Activated CD4-positive, alpha-beta T cell treated with anti-CD3 and anti-CD28 coated beads, Interleukin-2, amount 10 ng/mL, durations not matched to agents 24 days and 14 days (primary cell): ENCODE data around the gene COX5B. TPM values are rescaled to one million over a fixed set of nuclear protein-coding genes. Genes with fewer than 3 reads are reported as not detected.
A peak's percentile ranks its signal among the peaks of the same experiment; 100 is the strongest.

Source experiments
- DNase-seq: peaks from one replicate; pipeline ENCODE4 v3.0.0; 2022
- H3K27ac Mint-ChIP-seq: one replicate; pipeline ENCODE4 v1.8.0; 2022; ENCODE audit warnings: mild to moderate bottlenecking, mixed read lengths
- H3K27me3 Mint-ChIP-seq: one replicate; pipeline ENCODE4 v1.8.0; 2022; ENCODE audit warnings: mixed read lengths
- H3K36me3 Mint-ChIP-seq: one replicate; pipeline ENCODE4 v1.8.0; 2022; ENCODE audit warnings: low read depth, mild to moderate bottlenecking, mixed read lengths
- H3K4me1 Mint-ChIP-seq: one replicate; pipeline ENCODE4 v1.8.0; 2021; ENCODE audit warnings: mixed read lengths
- H3K4me3 Mint-ChIP-seq: one replicate; pipeline ENCODE4 v1.8.0; 2022; ENCODE audit warnings: mild to moderate bottlenecking, moderate library complexity, mixed read lengths
- H3K9me3 Mint-ChIP-seq: one replicate; pipeline ENCODE4 v1.8.0; 2021; ENCODE audit warnings: mixed read lengths
- intact Hi-C: fragments of 100-400 bp; cut with micrococcal nuclease; formaldehyde crosslinking; loops from one replicate; pipeline ENCODE4 v1.15.1; 2023
- total RNA-seq: library from RNA; stranded (reverse); gene quantifications from 2 replicates; pipeline ENCODE4 v1.2.3, GENCODE V29; 2022

The COX5B gene
- total RNA-seq, 1 donor from 2014 or later, result 227 TPM

DNA sequence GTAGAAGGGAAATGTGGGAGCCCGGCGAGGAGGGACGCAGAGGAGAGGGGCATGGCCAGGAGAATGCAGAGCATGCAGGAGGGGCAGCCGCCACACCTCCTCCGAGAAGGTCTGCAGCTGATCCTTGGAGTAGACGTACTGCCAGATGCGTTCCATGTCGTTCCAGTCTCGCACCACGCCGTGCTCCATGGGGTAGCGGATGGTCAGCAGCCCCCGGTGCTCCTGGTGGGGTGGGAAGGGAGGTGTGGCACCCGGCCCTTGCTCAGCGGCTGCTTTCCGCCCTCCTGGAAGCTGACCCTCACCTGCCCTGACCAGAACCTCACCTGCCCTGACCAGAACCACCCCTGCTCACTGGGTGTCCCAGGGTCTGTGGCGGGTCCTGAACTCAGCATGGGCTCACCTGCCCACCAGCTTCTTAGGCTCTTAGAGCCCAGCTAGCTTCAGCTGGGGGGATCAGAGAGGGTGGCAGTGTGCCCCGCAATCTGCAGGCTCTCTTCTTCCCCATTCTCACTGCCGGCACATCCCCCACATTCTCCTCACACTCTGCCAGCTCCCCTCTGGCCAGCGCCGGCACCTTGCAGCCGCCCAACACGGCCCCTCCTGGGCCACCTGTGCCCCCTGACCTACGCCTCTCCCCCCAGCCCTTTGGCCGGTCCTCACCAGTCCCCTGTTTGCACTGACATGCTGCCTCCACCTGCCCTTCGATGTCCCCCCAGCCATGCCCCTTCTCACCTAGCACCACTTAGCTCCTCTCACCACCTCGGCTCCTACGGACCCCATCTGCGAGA, 13.6 kb downstream of the COX5B start:
- Mint-ChIP-seq H3K27me3 (no peaks in the 10 kb centered on the region), H3K4me3 (no peak overlapping the region), H3K27ac (peak overlapping the region; percentile 22), H3K4me1 (peaks cover 37% of the 10 kb centered on the region), H3K9me3 (no peaks in the 10 kb centered on the region), H3K36me3 (peaks cover 60% of the 10 kb centered on the region)
- DNase-seq, result no peak
- intact Hi-C loops, result loop anchor here (10.0 kb wide), 2 partner anchors 785 to 1675 kb away; partner anchors contain the start of genes EIF5B, INPP4A and TXNDC9

GRCh38 chr2:97660044-97660774, 14.3 kb downstream of the COX5B start:
- peak overlapping the region; percentile 22 for H3K27ac Mint-ChIP-seq
- DNase-seq, result no peak
- intact Hi-C loops, result loop anchor here (10.0 kb wide), 2 partner anchors 785 to 1675 kb away; partner anchors contain the start of genes EIF5B, INPP4A and TXNDC9
- H3K4me3 Mint-ChIP-seq, result no peak overlapping the region
- peaks cover 55% of the 10 kb centered on the region for H3K36me3 Mint-ChIP-seq
- no peaks in the 10 kb centered on the region for H3K9me3 Mint-ChIP-seq
- H3K4me1 Mint-ChIP-seq, result peaks cover 34% of the 10 kb centered on the region
- H3K27me3 Mint-ChIP-seq, result no peaks in the 10 kb centered on the region

GRCh38 chr2:97660775-97661389, 15.0 kb downstream of the COX5B start:
- no peak overlapping the region for H3K4me3 Mint-ChIP-seq
- no peaks in the 10 kb centered on the region for H3K9me3 Mint-ChIP-seq
- peaks cover 31% of the 10 kb centered on the region for H3K4me1 Mint-ChIP-seq
- peak overlapping the region; percentile 96 for H3K27ac Mint-ChIP-seq
- peak; percentile 56 for DNase-seq
- intact Hi-C loops, result loop anchor here (10.0 kb wide), 2 partner anchors 784 to 1674 kb away; partner anchors contain the start of genes EIF5B, INPP4A and TXNDC9
- H3K27me3 Mint-ChIP-seq, result no peaks in the 10 kb centered on the region
- H3K36me3 Mint-ChIP-seq, result peaks cover 50% of the 10 kb centered on the region

- peaks cover 33% of the 10 kb centered on the region for H3K4me1 Mint-ChIP-seq
- H3K9me3 Mint-ChIP-seq, result no peaks in the 10 kb centered on the region
- intact Hi-C loops, result loop anchor here (10.0 kb wide), 2 partner anchors 783 to 1673 kb away; partner anchors contain the start of genes EIF5B, INPP4A and TXNDC9
- peaks cover 44% of the 10 kb centered on the region for H3K36me3 Mint-ChIP-seq
- peak overlapping the region; percentile 96 for H3K27ac Mint-ChIP-seq
- H3K27me3 Mint-ChIP-seq, result no peaks in the 10 kb centered on the region
- DNase-seq, result no peak
- peak overlapping the region; percentile 86 for H3K4me3 Mint-ChIP-seq
These were observed 16.1 kb downstream of the COX5B start for GRCh38 chr2:97661927-97662326.

DNA sequence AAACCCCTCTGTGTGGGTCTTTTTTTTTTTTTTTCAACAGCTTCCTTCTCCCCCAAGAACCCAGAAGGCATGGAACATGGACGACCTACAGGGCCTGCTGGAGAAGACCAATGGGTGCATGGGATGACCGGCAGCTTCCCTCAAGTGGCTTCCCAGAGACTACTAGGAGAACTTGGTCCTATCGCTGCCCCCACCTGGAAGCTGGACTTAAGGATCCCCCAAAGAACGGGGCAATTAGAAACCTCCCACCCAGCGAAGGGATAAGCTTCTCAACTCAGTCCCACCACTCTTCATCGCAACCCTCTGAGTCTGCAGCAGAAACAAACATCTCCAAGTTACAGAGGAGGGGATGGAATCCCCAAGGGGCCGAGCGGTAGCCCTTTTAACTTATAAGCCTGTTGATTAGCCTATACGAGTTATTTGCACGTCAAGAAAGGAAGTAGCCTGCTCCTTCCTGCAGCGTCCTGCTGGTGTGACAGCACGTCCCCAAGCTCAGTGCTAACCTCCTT, 16.6 kb downstream of the COX5B start:
- Mint-ChIP-seq H3K9me3 (no peaks in the 10 kb centered on the region), H3K27me3 (no peaks in the 10 kb centered on the region), H3K27ac (peak overlapping the region; percentile 96), H3K4me3 (peak overlapping the region; percentile 86), H3K36me3 (peaks cover 42% of the 10 kb centered on the region), H3K4me1 (peaks cover 33% of the 10 kb centered on the region)
- DNase-seq, result no peak
- intact Hi-C loops, result loop anchor here (10.0 kb wide), 2 partner anchors 782 to 1672 kb away; partner anchors contain the start of genes EIF5B, INPP4A and TXNDC9

DNA sequence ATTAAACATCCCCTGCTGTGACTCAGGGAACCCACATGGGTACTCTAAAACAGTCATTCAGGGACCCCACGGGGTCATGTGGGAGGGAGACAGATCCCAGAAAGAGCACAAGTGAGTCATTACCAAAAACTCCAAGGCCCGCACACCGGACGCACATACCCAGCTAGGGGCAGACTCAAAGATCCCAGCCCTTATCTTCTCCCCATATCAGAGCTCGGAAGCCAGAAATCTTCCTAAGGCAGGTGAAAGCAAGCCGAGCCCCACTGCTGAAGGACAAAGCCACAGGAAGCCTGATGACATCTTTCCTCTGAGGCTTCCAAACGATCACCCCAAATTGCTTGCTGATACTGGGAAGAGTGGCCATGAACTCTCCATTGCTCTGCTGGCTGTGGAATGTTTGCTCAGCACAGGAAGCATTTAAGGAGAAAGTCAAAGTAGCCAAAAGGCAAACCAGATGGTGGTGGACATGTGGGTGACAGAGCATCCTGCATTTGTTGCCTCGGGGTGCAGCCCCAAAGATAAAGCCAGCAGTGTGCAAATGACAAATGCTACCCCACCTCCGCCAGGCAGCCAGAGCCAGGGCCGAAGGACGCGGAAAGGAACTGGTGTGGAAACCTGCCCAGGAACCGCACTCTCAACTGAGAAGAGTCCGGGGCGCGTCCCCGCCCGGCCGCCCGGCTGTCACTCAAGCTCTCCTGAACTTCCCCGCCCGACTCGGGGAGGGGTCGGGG, 17.2 kb downstream of the COX5B start:
- peak overlapping the region; percentile 96 for H3K27ac Mint-ChIP-seq
- peak; percentile 92 for DNase-seq
- peaks cover 38% of the 10 kb centered on the region for H3K36me3 Mint-ChIP-seq
- H3K27me3 Mint-ChIP-seq, result no peaks in the 10 kb centered on the region
- H3K9me3 Mint-ChIP-seq, result no peaks in the 10 kb centered on the region
- H3K4me1 Mint-ChIP-seq, result peaks cover 33% of the 10 kb centered on the region
- H3K4me3 Mint-ChIP-seq, result peak overlapping the region; percentile 86
- intact Hi-C loops, result loop anchor here (10.0 kb wide), 2 partner anchors 782 to 1672 kb away; partner anchors contain the start of genes EIF5B, INPP4A and TXNDC9

DNA sequence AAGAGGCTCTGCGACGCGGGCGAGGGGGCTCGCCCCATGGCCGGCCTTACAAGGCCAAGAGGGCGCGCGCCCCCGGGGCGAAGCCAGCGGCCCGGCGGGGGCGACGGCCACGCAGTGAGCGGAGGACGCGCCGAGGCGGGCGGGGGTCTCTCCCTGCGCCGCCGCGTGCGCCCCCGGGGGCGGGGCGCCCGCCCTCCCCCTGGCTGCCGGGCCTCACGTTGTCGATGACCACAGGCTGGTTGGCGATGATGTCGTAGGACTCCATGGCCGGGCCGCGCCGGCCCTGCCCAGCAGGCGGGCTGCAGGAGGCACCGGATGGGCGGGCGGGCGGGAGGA, 17.7 kb downstream of the COX5B start:
- no peaks in the 10 kb centered on the region for H3K27me3 Mint-ChIP-seq
- no peaks in the 10 kb centered on the region for H3K9me3 Mint-ChIP-seq
- H3K27ac Mint-ChIP-seq, result peak overlapping the region; percentile 96
- peak overlapping the region; percentile 86 for H3K4me3 Mint-ChIP-seq
- intact Hi-C loops, result loop anchor here (10.0 kb wide), 2 partner anchors 781 to 1671 kb away; partner anchors contain the start of genes EIF5B, INPP4A and TXNDC9
- no peak for DNase-seq
- H3K36me3 Mint-ChIP-seq, result peaks cover 35% of the 10 kb centered on the region
- peaks cover 32% of the 10 kb centered on the region for H3K4me1 Mint-ChIP-seq

DNA sequence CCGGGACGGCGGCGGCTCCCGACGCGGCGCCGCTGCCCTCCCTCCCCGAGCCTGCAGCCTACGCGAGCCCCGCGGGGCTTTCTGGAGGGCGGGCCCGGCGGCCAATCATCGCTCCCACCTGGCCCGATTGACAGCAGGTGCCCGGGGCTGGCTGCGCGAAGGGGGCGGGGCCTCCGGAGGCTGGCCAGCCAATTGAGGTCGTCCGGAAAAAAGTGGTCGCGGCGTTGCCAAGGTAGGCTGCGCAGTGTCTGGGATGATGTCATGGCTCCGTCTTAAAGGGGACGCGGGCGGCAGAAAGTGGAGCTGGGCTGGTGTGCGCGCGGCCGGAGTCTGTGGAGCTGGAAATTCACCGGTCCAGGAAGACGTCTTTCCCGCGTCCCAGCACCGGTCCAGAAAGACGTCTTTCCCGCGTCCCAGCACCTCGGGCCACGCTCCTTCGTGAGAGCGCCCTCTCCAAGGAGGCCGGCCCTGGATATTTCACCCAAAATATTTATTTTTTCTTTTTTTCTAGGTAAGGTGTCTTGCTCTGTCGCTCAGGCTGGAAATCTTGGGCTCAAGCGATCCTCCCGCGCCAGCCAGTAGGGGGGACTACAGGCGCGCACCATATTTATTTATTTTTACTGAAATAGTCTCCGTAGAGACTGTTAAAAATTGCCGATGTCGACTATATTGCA, 18.2 kb downstream of the COX5B start, which contains the start of gene ACTR1B:
Gene ACTR1B (minus strand): TSS at position 83 of the 674 bp plus-strand sequence. CDS start 154 bp downstream, outside the sequence.
- H3K4me3 Mint-ChIP-seq, result peak within 1 kb of the TSS; percentile 94
- H3K27ac Mint-ChIP-seq, result peak within 1 kb of the TSS; percentile 98
- no peaks in the 10 kb centered on the region for H3K27me3 Mint-ChIP-seq
- intact Hi-C loops, result loop anchor here (1.0 to 10.0 kb wide), 6 partner anchors 9 to 1671 kb away; partner anchors contain the start of genes EIF5B, INPP4A and TXNDC9
- H3K9me3 Mint-ChIP-seq, result no peaks in the 10 kb centered on the region
- peak; percentile 99 for DNase-seq
- H3K4me1 Mint-ChIP-seq, result peaks cover 30% of the 10 kb centered on the region
- H3K36me3 Mint-ChIP-seq, result peaks cover 34% of the 10 kb centered on the region

DNA sequence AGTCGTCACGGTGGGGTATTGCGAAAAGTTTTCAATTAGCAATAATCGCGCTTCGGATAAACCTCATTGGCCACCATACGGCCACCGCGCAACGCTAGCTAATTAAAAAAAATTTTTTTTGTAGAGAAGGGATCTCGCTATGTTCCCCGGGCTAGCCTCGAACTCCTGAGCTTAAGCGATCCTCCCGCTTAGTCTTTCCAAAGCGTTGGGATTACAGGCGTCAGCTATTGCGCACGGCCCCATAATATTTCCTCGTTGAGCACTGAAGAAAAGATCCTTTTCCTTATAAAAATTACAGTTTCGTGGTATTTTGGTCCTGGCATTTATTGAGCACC, 18.7 kb downstream of the COX5B start:
- no peaks in the 10 kb centered on the region for H3K27me3 Mint-ChIP-seq
- H3K9me3 Mint-ChIP-seq, result no peaks in the 10 kb centered on the region
- peak overlapping the region; percentile 98 for H3K27ac Mint-ChIP-seq
- DNase-seq, result no peak
- H3K4me1 Mint-ChIP-seq, result peaks cover 30% of the 10 kb centered on the region
- H3K4me3 Mint-ChIP-seq, result peak overlapping the region; percentile 94
- intact Hi-C loops, result loop anchor here (1.0 to 10.0 kb wide), 6 partner anchors 9 to 1670 kb away; partner anchors contain the start of genes EIF5B, INPP4A and TXNDC9
- peaks cover 34% of the 10 kb centered on the region for H3K36me3 Mint-ChIP-seq

DNA sequence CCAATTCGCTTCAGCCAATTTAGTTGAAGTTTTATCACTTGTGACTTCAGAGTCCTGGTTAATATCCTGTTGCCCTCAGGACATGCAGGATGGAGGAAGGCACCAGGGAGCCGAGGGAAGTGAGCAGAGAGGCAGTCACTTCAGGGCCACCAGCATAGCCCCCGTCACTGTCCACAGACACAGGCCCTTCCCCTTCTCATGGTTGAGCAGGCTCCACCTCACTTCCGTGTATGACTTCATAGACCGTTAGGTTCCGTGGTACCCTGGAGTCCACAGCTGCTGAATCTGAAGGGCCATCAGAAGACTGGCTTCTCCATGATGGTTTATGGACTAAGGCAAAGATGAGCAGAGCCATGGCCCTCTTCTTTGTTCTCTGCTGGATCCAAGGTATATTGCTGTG, 23.6 kb downstream of the COX5B start, which contains the start of gene C2orf92:
Gene C2orf92 (plus strand): TSS at position 266 of the 400 bp plus-strand sequence. CDS start 76 bp downstream, at position 342.
- H3K4me3 Mint-ChIP-seq, result no peak within 1 kb of the TSS
- no peaks in the 10 kb centered on the region for H3K27me3 Mint-ChIP-seq
- H3K27ac Mint-ChIP-seq, result no peak within 1 kb of the TSS
- DNase-seq, result no peak
- peaks cover 11% of the 10 kb centered on the region for H3K36me3 Mint-ChIP-seq
- H3K9me3 Mint-ChIP-seq, result no peaks in the 10 kb centered on the region
- peaks cover 24% of the 10 kb centered on the region for H3K4me1 Mint-ChIP-seq
- intact Hi-C loops, result loop anchor here (10.0 kb wide), 2 partner anchors 775 to 1665 kb away; partner anchors contain the start of genes EIF5B, INPP4A and TXNDC9

- H3K36me3 Mint-ChIP-seq, result peaks cover 9% of the 10 kb centered on the region
- no peak overlapping the region for H3K27ac Mint-ChIP-seq
- H3K4me1 Mint-ChIP-seq, result peaks cover 25% of the 10 kb centered on the region
- no peak overlapping the region for H3K4me3 Mint-ChIP-seq
- DNase-seq, result no peak
- no peaks in the 10 kb centered on the region for H3K27me3 Mint-ChIP-seq
- intact Hi-C loops, result no loop called here
- H3K9me3 Mint-ChIP-seq, result no peaks in the 10 kb centered on the region
These were observed 24.6 kb downstream of the COX5B start for GRCh38 chr2:97670471-97670870.

DNA sequence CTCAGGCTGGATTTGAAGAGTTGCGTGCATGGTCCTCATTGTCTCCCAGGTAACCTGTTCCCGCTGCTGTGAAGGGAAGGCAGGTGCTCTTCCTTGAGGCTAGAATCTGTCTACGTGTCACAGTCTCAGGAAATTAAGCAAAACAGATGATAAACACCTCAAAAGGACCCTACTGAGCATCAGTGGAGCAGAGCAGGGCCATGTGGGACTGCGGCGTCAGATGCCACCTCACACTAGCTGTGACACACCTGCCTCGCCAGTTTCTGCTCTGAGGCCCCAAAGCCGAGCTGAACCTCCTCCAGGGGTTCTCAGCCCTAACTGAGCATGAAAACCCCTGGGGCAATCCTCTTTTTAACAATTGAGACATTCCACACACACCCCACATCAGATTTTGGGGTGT, 25.7 kb downstream of the COX5B start:
- peaks cover 9% of the 10 kb centered on the region for H3K36me3 Mint-ChIP-seq
- no peak overlapping the region for H3K27ac Mint-ChIP-seq
- H3K4me3 Mint-ChIP-seq, result no peak overlapping the region
- no peaks in the 10 kb centered on the region for H3K27me3 Mint-ChIP-seq
- no peaks in the 10 kb centered on the region for H3K9me3 Mint-ChIP-seq
- peaks cover 27% of the 10 kb centered on the region for H3K4me1 Mint-ChIP-seq
- DNase-seq, result no peak
- intact Hi-C loops, result no loop called here
